ENCODE results near the gene SMCO4. TPM values are rescaled to one million over a fixed set of nuclear protein-coding genes. Genes with fewer than 3 reads are reported as not detected.

SMCO4 gene
- total and polyA plus RNA-seq, 4 donors: 16.1 to 41.4 (median 25.7) TPM

GRCh38 chr11:93528252-93528651, 14.9 kb downstream of the SMCO4 start:
- 56 to 64% methylated on average over 4 of the region's 4 CpGs for WGBS, 2 donors
- peak; percentile 40 for ATAC-seq (ENCODE audit: low FRiP score)
- no peak overlapping the region for H3K4me3 ChIP-seq (ENCODE audit: low read length in 2 of 2)
- H3K36me3 ChIP-seq (ENCODE audit: control insufficient read depth in 1 of 2, insufficient read depth in 2 of 2, low read length in 1 of 2): no peaks in the 10 kb centered on the region
- DNase-seq: no peak
- peak overlapping the region; percentile 37 to 44 for H3K27ac ChIP-seq (ENCODE audit: low read depth in 1 of 2, low read length in 2 of 2)
- H3K4me1 ChIP-seq (ENCODE audit: control insufficient read depth in 1 of 2, insufficient read depth in 2 of 2, low read length in 2 of 2): peaks cover 4 to 6% of the 10 kb centered on the region in 2 donors
- H3K9me3 ChIP-seq (ENCODE audit: control insufficient read depth, low read length): no peaks in the 10 kb centered on the region
- H3K27me3 ChIP-seq (ENCODE audit: control insufficient read depth in 1 of 2, insufficient read depth in 2 of 2, low read length in 1 of 2): no peaks in the 10 kb centered on the region
- intact Hi-C loops (cut with DNase I): no loop called here

DNA sequence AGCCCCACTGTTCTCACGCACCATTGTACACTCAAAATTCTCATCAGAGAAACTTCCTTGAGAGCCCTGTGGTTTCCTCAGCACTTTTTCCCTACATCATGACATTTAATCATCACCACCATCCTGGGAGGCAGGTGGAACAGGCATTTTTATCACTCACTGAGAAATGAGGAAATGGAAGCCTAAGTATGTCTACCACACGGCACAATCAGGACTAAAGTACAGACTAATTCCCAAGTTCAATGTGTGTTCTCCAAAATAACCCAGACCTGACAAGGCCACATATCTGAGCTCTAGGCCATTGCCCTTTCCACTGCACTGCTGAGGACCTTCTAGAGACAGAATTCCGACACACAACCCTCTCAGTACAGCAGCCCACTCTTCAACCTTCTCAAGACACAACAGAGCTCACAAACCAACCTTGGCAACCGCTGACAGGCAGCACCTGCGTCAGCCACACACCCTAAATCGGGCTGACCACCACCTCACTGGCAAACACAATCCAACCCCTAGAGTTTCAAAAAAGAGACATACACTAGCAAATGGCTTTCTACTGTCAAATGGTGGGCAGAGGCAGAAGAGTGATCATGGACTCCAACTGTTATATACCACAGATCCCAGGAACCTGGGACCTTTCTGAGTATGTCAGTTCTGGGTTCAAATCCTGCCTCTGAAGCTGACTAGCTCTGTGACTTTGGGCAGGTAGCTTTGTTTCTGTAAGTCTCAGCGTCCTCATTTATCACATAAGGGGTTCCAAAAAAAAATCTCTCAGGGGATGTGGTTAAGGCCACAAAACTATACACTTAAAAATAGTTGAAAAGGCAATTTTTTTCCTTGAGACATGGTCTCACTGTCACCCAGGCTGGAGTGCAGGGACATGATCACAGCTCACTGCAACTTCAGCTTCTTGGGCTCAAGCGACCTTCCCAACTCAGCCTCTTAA, 16.3 kb downstream of the SMCO4 start:
- H3K4me3 ChIP-seq (ENCODE audit: low read length in 2 of 2): no peak overlapping the region
- H3K4me1 ChIP-seq (ENCODE audit: control insufficient read depth in 1 of 2, insufficient read depth in 2 of 2, low read length in 2 of 2): peaks cover 4 to 6% of the 10 kb centered on the region in 2 donors
- H3K9me3 ChIP-seq (ENCODE audit: control insufficient read depth, low read length): no peaks in the 10 kb centered on the region
- H3K27ac ChIP-seq (ENCODE audit: low read depth in 1 of 2, low read length in 2 of 2): no peak overlapping the region
- ATAC-seq (ENCODE audit: low FRiP score) (no peak), DNase-seq (no peak)
- H3K36me3 ChIP-seq (ENCODE audit: control insufficient read depth in 1 of 2, insufficient read depth in 2 of 2, low read length in 1 of 2): no peaks in the 10 kb centered on the region
- WGBS, 2 donors: 91 to 94% methylated on average over 8 of the region's 8 CpGs
- no peaks in the 10 kb centered on the region for H3K27me3 ChIP-seq (ENCODE audit: control insufficient read depth in 1 of 2, insufficient read depth in 2 of 2, low read length in 1 of 2)
- intact Hi-C loops (cut with DNase I): no loop called here

GRCh38 chr11:93526346-93526633, 16.9 kb downstream of the SMCO4 start:
- no peak overlapping the region for H3K27ac ChIP-seq (ENCODE audit: low read depth in 1 of 2, low read length in 2 of 2)
- H3K27me3 ChIP-seq (ENCODE audit: control insufficient read depth in 1 of 2, insufficient read depth in 2 of 2, low read length in 1 of 2): no peaks in the 10 kb centered on the region
- no peak for ATAC-seq (ENCODE audit: low FRiP score)
- WGBS, 2 donors: 67 to 79% methylated on average over 3 of the region's 3 CpGs
- H3K4me3 ChIP-seq (ENCODE audit: low read length in 2 of 2): no peak overlapping the region
- no peaks in the 10 kb centered on the region for H3K36me3 ChIP-seq (ENCODE audit: control insufficient read depth in 1 of 2, insufficient read depth in 2 of 2, low read length in 1 of 2)
- H3K9me3 ChIP-seq (ENCODE audit: control insufficient read depth, low read length): no peaks in the 10 kb centered on the region
- H3K4me1 ChIP-seq (ENCODE audit: control insufficient read depth in 1 of 2, insufficient read depth in 2 of 2, low read length in 2 of 2): peaks cover 4 to 6% of the 10 kb centered on the region in 2 donors
- intact Hi-C loops (cut with DNase I): no loop called here
- DNase-seq: no peak

DNA sequence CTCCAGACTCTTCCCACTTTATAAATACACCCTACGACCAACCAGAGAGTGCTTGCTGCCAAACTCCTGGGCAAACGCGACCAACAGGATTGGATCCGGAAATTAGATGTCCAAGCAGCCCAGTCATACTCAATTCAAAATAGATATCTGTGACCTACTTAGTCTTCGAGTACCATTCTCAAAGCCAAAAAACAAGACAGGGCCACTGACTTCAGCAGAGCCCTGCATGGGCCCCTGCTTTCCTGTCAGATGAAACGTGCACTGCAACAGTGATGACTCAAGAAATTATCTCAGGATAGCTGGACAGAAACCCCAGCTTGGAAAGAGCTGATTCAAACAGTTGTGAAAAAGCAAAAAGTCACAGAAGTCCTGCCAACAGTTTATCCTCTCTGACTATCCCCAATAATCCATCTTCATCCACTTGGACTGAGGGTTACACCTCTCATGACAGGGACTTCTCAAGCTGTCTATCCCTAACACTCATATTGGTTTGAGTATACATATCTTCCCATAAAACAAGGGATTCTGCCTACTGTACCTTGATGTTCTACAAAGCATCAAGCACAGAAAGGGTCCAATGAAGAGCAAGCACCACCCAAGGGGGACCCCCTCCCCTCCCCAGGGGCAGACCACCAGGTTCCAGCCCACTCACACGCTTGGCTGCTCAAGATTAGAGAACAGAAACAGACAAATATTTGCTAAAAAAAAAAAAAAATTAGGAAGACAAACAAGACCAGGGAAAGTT, 17.4 kb downstream of the SMCO4 start:
- intact Hi-C loops (cut with DNase I): no loop called here
- Histone ChIP-seq H3K27me3 (ENCODE audit: control insufficient read depth in 1 of 2, insufficient read depth in 2 of 2, low read length in 1 of 2) (no peaks in the 10 kb centered on the region), H3K4me3 (ENCODE audit: low read length in 2 of 2) (no peak overlapping the region), H3K36me3 (ENCODE audit: control insufficient read depth in 1 of 2, insufficient read depth in 2 of 2, low read length in 1 of 2) (no peaks in the 10 kb centered on the region), H3K27ac (ENCODE audit: low read depth in 1 of 2, low read length in 2 of 2) (no peak overlapping the region), H3K9me3 (ENCODE audit: control insufficient read depth, low read length) (no peaks in the 10 kb centered on the region), H3K4me1 (ENCODE audit: control insufficient read depth in 1 of 2, insufficient read depth in 2 of 2, low read length in 2 of 2) (peaks cover 4 to 6% of the 10 kb centered on the region in 2 donors)
- no peak for DNase-seq
- ATAC-seq (ENCODE audit: low FRiP score): no peak
- WGBS, 2 donors: 19 to 24% methylated on average over 7 of the region's 7 CpGs

GRCh38 chr11:93524858-93525257, 18.3 kb downstream of the SMCO4 start:
- DNase-seq (no peak), ATAC-seq (ENCODE audit: low FRiP score) (no peak)
- peaks cover 4 to 6% of the 10 kb centered on the region in 2 donors for H3K4me1 ChIP-seq (ENCODE audit: control insufficient read depth in 1 of 2, insufficient read depth in 2 of 2, low read length in 2 of 2)
- WGBS, 2 donors: 91 to 93% methylated on average over 2 of the region's 2 CpGs
- no peaks in the 10 kb centered on the region for H3K27me3 ChIP-seq (ENCODE audit: control insufficient read depth in 1 of 2, insufficient read depth in 2 of 2, low read length in 1 of 2)
- no peaks in the 10 kb centered on the region for H3K36me3 ChIP-seq (ENCODE audit: control insufficient read depth in 1 of 2, insufficient read depth in 2 of 2, low read length in 1 of 2)
- no peak overlapping the region for H3K27ac ChIP-seq (ENCODE audit: low read depth in 1 of 2, low read length in 2 of 2)
- no peak overlapping the region for H3K4me3 ChIP-seq (ENCODE audit: low read length in 2 of 2)
- no peaks in the 10 kb centered on the region for H3K9me3 ChIP-seq (ENCODE audit: control insufficient read depth, low read length)
- intact Hi-C loops (cut with DNase I): no loop called here

DNA sequence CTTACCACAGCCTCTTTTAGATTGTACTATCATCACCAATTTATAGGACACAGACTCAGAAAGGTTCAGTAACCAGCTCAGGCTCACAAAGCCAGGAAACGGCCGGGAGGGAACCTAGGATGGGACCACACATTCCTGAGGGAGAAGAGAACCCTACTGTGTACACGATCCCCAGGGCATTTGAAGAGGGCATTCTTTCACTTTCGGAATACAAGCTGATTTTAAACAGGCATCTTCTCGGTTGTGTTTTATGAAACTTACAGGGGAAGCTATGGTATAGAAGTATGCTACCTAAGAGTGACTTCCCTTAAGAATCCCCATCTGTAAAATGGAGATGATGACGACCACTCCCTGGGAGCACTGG, 19.0 kb downstream of the SMCO4 start:
- Histone ChIP-seq H3K27me3 (ENCODE audit: control insufficient read depth in 1 of 2, insufficient read depth in 2 of 2, low read length in 1 of 2) (no peaks in the 10 kb centered on the region), H3K4me1 (ENCODE audit: control insufficient read depth in 1 of 2, insufficient read depth in 2 of 2, low read length in 2 of 2) (peaks cover 4% of the 10 kb centered on the region in 2 donors), H3K9me3 (ENCODE audit: control insufficient read depth, low read length) (no peaks in the 10 kb centered on the region), H3K4me3 (ENCODE audit: low read length in 2 of 2) (no peak overlapping the region), H3K27ac (ENCODE audit: low read depth in 1 of 2, low read length in 2 of 2) (no peak overlapping the region), H3K36me3 (ENCODE audit: control insufficient read depth in 1 of 2, insufficient read depth in 2 of 2, low read length in 1 of 2) (no peaks in the 10 kb centered on the region)
- 84 to 88% methylated on average over 6 of the region's 6 CpGs for WGBS, 2 donors
- DNase-seq: no peak
- intact Hi-C loops (cut with DNase I): no loop called here
- ATAC-seq (ENCODE audit: low FRiP score): no peak

GRCh38 chr11:93520726-93521509, 22.3 kb downstream of the SMCO4 start:
- H3K4me1 ChIP-seq (ENCODE audit: control insufficient read depth in 1 of 2, insufficient read depth in 2 of 2, low read length in 2 of 2): peaks cover 2 to 4% of the 10 kb centered on the region in 2 donors
- DNase-seq (no peak), ATAC-seq (ENCODE audit: low FRiP score) (no peak)
- no peaks in the 10 kb centered on the region for H3K9me3 ChIP-seq (ENCODE audit: control insufficient read depth, low read length)
- intact Hi-C loops (cut with DNase I): no loop called here
- no peak overlapping the region for H3K27ac ChIP-seq (ENCODE audit: low read depth in 1 of 2, low read length in 2 of 2)
- no peaks in the 10 kb centered on the region for H3K27me3 ChIP-seq (ENCODE audit: control insufficient read depth in 1 of 2, insufficient read depth in 2 of 2, low read length in 1 of 2)
- no peak overlapping the region for H3K4me3 ChIP-seq (ENCODE audit: low read length in 2 of 2)
- 65 to 73% methylated on average over 5 of the region's 5 CpGs for WGBS, 2 donors
- no peaks in the 10 kb centered on the region for H3K36me3 ChIP-seq (ENCODE audit: control insufficient read depth in 1 of 2, insufficient read depth in 2 of 2, low read length in 1 of 2)

DNA sequence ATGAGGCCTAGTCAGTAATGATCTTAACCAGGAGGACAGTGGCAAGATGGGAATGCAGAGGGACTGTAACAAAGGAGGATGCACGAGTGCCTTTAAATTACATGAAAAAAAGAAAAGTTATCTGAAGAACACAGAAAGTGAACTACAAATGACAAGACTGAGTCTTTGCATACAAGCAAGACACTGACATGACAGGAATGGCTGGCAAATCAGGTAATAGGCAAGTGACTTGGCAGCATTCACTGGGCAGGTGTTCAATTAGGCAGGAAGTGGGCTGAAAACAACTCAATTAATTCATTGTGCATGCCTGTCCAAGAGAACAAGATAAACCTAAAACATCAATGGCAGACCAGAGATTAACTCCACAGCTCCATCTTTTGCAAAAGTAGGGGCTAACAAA, 24.0 kb downstream of the SMCO4 start:
- Histone ChIP-seq H3K4me3 (ENCODE audit: low read length in 2 of 2) (no peak overlapping the region), H3K27ac (ENCODE audit: low read depth in 1 of 2, low read length in 2 of 2) (no peak overlapping the region), H3K27me3 (ENCODE audit: control insufficient read depth in 1 of 2, insufficient read depth in 2 of 2, low read length in 1 of 2) (no peaks in the 10 kb centered on the region), H3K36me3 (ENCODE audit: control insufficient read depth in 1 of 2, insufficient read depth in 2 of 2, low read length in 1 of 2) (no peaks in the 10 kb centered on the region), H3K4me1 (ENCODE audit: control insufficient read depth in 1 of 2, insufficient read depth in 2 of 2, low read length in 2 of 2) (peaks cover 0 to 2% of the 10 kb centered on the region in 2 donors), H3K9me3 (ENCODE audit: control insufficient read depth, low read length) (no peaks in the 10 kb centered on the region)
- intact Hi-C loops (cut with DNase I): no loop called here
- no peak for DNase-seq
- WGBS, 2 donors: 91 to 100% methylated on average over 1 of the region's 1 CpG
- ATAC-seq (ENCODE audit: low FRiP score): no peak
